Activated naive CD4-positive, alpha-beta T cell treated with anti-CD3 and anti-CD28 coated beads, Interleukin-2, amount 50 U/mL, for 72 hours (primary cell): Measurements from ENCODE around the gene TTK. TPM values are rescaled to one million over a fixed set of nuclear protein-coding genes. Genes with fewer than 3 reads are reported as not detected.

Source experiments
- ATAC-seq, 2 donors: fragments of 150-1000 bp; cut with Tn5 transposase; 2 replicates each; pipeline ENCODE4 v1.10.0; 2021; ENCODE audit warnings: mild to moderate bottlenecking in 2 of 2, moderate library complexity in 2 of 2
- DNase-seq, 2 donors: peaks; one replicate each; pipeline ENCODE4 v3.0.0; 2021 to 2022; ENCODE audit warnings: low spot score in 2 of 2
- H3K27ac Mint-ChIP-seq, 2 donors: one replicate each; pipeline ENCODE4 v1.8.0; 2022; ENCODE audit warnings: mild to moderate bottlenecking in 2 of 2, mixed read lengths in 2 of 2
- H3K36me3 Mint-ChIP-seq, 2 donors: one replicate each; pipeline ENCODE4 v1.8.0; 2022; ENCODE audit warnings: mixed read lengths in 2 of 2
- H3K9me3 Mint-ChIP-seq, 2 donors: one replicate each; pipeline ENCODE4 v1.8.0; 2022; ENCODE audit warnings: mixed read lengths in 2 of 2
- total RNA-seq, 2 donors: library from RNA; stranded (reverse); gene quantifications; one replicate each; pipeline ENCODE4 v1.2.3, GENCODE V29; 2022

The TTK gene
- total RNA-seq: 10 to 100 TPM; 32.6 to 53.8 TPM

GRCh38 chr6:80004173-80005072 lies at the start of gene TTK:
TTK (plus strand) TSS chr6:80004649; CDS start chr6:80005844, 1,195 bp downstream.
- ATAC-seq (peak; percentile 99 to 100), DNase-seq (peak; percentile 82 to 92)
- Mint-ChIP-seq H3K36me3 (peaks cover 12 to 16% of the 10 kb centered on the region in 2 donors), H3K27ac (peak within 1 kb of the TSS; percentile 85 to 94), H3K9me3 (no peaks in the 10 kb centered on the region)

- Mint-ChIP-seq H3K9me3 (peaks cover 3 to 9% of the 10 kb centered on the region in 2 donors), H3K27ac (no peak overlapping the region), H3K36me3 (peaks cover 4 to 8% of the 10 kb centered on the region in 2 donors)
- no peak for DNase-seq
- no peak for ATAC-seq
Observed at GRCh38 chr6:79954849-79955248, 49.6 kb upstream of the TTK start.

GRCh38 chr6:79964607-79965081 lies 39.8 kb upstream of the TTK start:
- Mint-ChIP-seq H3K27ac (no peak overlapping the region), H3K9me3 (peaks cover 13 to 14% of the 10 kb centered on the region in 2 donors), H3K36me3 (peaks cover under 1 to 33% of the 10 kb centered on the region in 2 donors)
- ATAC-seq (peak in 1 of 2 donors; percentile 70), DNase-seq (no peak)

- DNase-seq (no peak), ATAC-seq (no peak)
- peaks cover 4 to 36% of the 10 kb centered on the region in 2 donors for H3K36me3 Mint-ChIP-seq
- peaks cover 16 to 18% of the 10 kb centered on the region in 2 donors for H3K9me3 Mint-ChIP-seq
- H3K27ac Mint-ChIP-seq: no peak overlapping the region
Observed at GRCh38 chr6:79967178-79967577, 37.3 kb upstream of the TTK start.

GRCh38 chr6:79969784-79970183 lies 34.7 kb upstream of the TTK start:
- H3K27ac Mint-ChIP-seq: no peak overlapping the region
- H3K9me3 Mint-ChIP-seq: peaks cover 16 to 18% of the 10 kb centered on the region in 2 donors
- ATAC-seq: no peak
- H3K36me3 Mint-ChIP-seq: peaks cover 4 to 36% of the 10 kb centered on the region in 2 donors
- no peak for DNase-seq

GRCh38 chr6:79971193-79971592 lies 33.3 kb upstream of the TTK start:
- Mint-ChIP-seq H3K9me3 (peaks cover 16 to 18% of the 10 kb centered on the region in 2 donors), H3K36me3 (peaks cover 4 to 32% of the 10 kb centered on the region in 2 donors), H3K27ac (no peak overlapping the region)
- ATAC-seq: no peak
- DNase-seq: no peak

- Mint-ChIP-seq H3K9me3 (no peaks in the 10 kb centered on the region), H3K36me3 (no peaks in the 10 kb centered on the region), H3K27ac (no peak overlapping the region)
- DNase-seq: no peak
- no peak for ATAC-seq
Observed at GRCh38 chr6:79981652-79982051, 22.8 kb upstream of the TTK start.

- ATAC-seq: no peak
- no peaks in the 10 kb centered on the region for H3K36me3 Mint-ChIP-seq
- H3K9me3 Mint-ChIP-seq: no peaks in the 10 kb centered on the region
- no peak for DNase-seq
- no peak overlapping the region for H3K27ac Mint-ChIP-seq
Observed at GRCh38 chr6:79984261-79984660, 20.2 kb upstream of the TTK start.

- no peak for DNase-seq
- no peak for ATAC-seq
- Mint-ChIP-seq H3K27ac (no peak overlapping the region), H3K36me3 (no peaks in the 10 kb centered on the region), H3K9me3 (no peaks in the 10 kb centered on the region)
Observed at GRCh38 chr6:79985128-79985527, 19.3 kb upstream of the TTK start.

GRCh38 chr6:79989641-79990040 lies 14.8 kb upstream of the TTK start:
- H3K36me3 Mint-ChIP-seq: no peaks in the 10 kb centered on the region
- no peaks in the 10 kb centered on the region for H3K9me3 Mint-ChIP-seq
- H3K27ac Mint-ChIP-seq: no peak overlapping the region
- no peak for DNase-seq
- ATAC-seq: no peak

- Mint-ChIP-seq H3K27ac (no peak overlapping the region), H3K36me3 (no peaks in the 10 kb centered on the region), H3K9me3 (no peaks in the 10 kb centered on the region)
- DNase-seq: no peak
- no peak for ATAC-seq
Observed at GRCh38 chr6:79993012-79993910, 11.2 kb upstream of the TTK start.

GRCh38 chr6:79993911-79994309 lies 10.5 kb upstream of the TTK start:
- Mint-ChIP-seq H3K9me3 (no peaks in the 10 kb centered on the region), H3K36me3 (no peaks in the 10 kb centered on the region), H3K27ac (no peak overlapping the region)
- ATAC-seq (no peak), DNase-seq (no peak)

GRCh38 chr6:79997728-79998127 lies 6.7 kb upstream of the TTK start:
- Mint-ChIP-seq H3K27ac (no peak overlapping the region), H3K9me3 (no peaks in the 10 kb centered on the region), H3K36me3 (no peaks in the 10 kb centered on the region)
- DNase-seq (no peak), ATAC-seq (no peak)

- H3K36me3 Mint-ChIP-seq: peaks cover 4 to 6% of the 10 kb centered on the region in 2 donors
- no peak for ATAC-seq
Observed at GRCh38 chr6:80001337-80001736, 3.1 kb upstream of the TTK start.

GRCh38 chr6:80003826-80004172 lies 650 bp upstream of the TTK start:
- no peaks in the 10 kb centered on the region for H3K9me3 Mint-ChIP-seq
- peak in 1 of 2 donors; percentile 26 for ATAC-seq
- DNase-seq: peak in 1 of 2 donors; percentile 58

More at GRCh38 chr6:80001337-80001736, 3.1 kb upstream of the TTK start:
- no peak overlapping the region for H3K27ac Mint-ChIP-seq
- no peaks in the 10 kb centered on the region for H3K9me3 Mint-ChIP-seq
- no peak for DNase-seq

GRCh38 chr6:80005406-80005805 lies 957 bp downstream of the TTK start:
- no peaks in the 10 kb centered on the region for H3K9me3 Mint-ChIP-seq
- H3K36me3 Mint-ChIP-seq: peaks cover 16% of the 10 kb centered on the region in 2 donors
- DNase-seq: no peak
- peak overlapping the region in 1 of 2 donors; percentile 94 for H3K27ac Mint-ChIP-seq
- no peak for ATAC-seq

More at GRCh38 chr6:80003826-80004172, 650 bp upstream of the TTK start:
- peaks cover 11 to 12% of the 10 kb centered on the region in 2 donors for H3K36me3 Mint-ChIP-seq
- H3K27ac Mint-ChIP-seq: peak overlapping the region; percentile 85 to 94

GRCh38 chr6:80006541-80006940 lies 2.1 kb downstream of the TTK start:
- ATAC-seq: no peak
- Mint-ChIP-seq H3K36me3 (peaks cover 16 to 26% of the 10 kb centered on the region in 2 donors), H3K27ac (no peak overlapping the region), H3K9me3 (no peaks in the 10 kb centered on the region)
- no peak for DNase-seq
